Testis (tissue), 5 donors: Measurements from ENCODE around the gene YIPF1. TPM values are rescaled to one million over a fixed set of nuclear protein-coding genes. Genes with fewer than 3 reads are reported as not detected.

ENCODE experiments used
- DNase-seq: peaks from one replicate; pipeline ENCODE4 v3.0.0-alpha.2; 2019
- H3K27ac ChIP-seq, 2 donors: fragments of 200-600 bp; sonication (generic); one replicate each; pipeline ENCODE4 v1.5.1; 2019
- H3K27me3 ChIP-seq: fragments of 200-600 bp; sonication (generic); one replicate; pipeline ENCODE4 v1.5.1; 2019
- H3K36me3 ChIP-seq: fragments of 200-600 bp; sonication (generic); one replicate; pipeline ENCODE4 v1.5.1; 2017; ENCODE audit warnings: low read depth; ENCODE audit errors: missing control alignments
- H3K4me1 ChIP-seq: fragments of 200-600 bp; sonication (generic); one replicate; pipeline ENCODE4 v1.5.1; 2019
- H3K4me3 ChIP-seq, 2 donors: fragments of 200-600 bp; sonication (generic); one replicate each; pipeline ENCODE4 v1.5.1; 2017 to 2019
- H3K9me3 ChIP-seq: fragments of 200-600 bp; sonication (generic); one replicate; pipeline ENCODE4 v1.5.1; 2017
- CTCF ChIP-seq, 3 experiments: fragments of 450-650 bp in 2 of 3; fragments of 200-600 bp in 1 of 3; sonication (generic) in 1 of 3; IDR thresholded peaks; one replicate each; pipeline ENCODE4 v1.5.1; 2016 to 2019; ENCODE audit warnings: antibody characterized with exemption in 3 of 3, mild to moderate bottlenecking in 2 of 3, moderate library complexity in 1 of 3
- POLR2A ChIP-seq: fragments of 450-650 bp; IDR thresholded peaks from one replicate; pipeline ENCODE4 v1.6.1; 2017; ENCODE audit warnings: antibody characterized with exemption, mild to moderate bottlenecking, moderate library complexity
- WGBS, 2 donors: methylation state at CpG; one replicate each; pipeline ENCODE4 v1.1.5; 2018; 5-methylcytosine and 5-hydroxymethylcytosine counted together
- intact Hi-C: fragments of 100-400 bp; cut with DNase I; formaldehyde crosslinking; loops from one replicate; pipeline ENCODE4 v1.15.1; 2023; ENCODE audit warnings: low total_unique reads
- long read RNA-seq, 2 donors: transcript quantifications; one replicate each; lab custom pipeline, GENCODE V29; 2026
- polyA plus RNA-seq: library from polyadenylated mRNA; stranded (reverse); fragments of 350-450 nt; fragmentation: Illumina TruSeq; extraction: RNeasy Lipid Tissue Mini Kit (QIAGEN cat#74804); gene quantifications from one replicate; pipeline ENCODE4 v1.2.3, GENCODE V29; 2014; ENCODE audit warnings: low read depth, low replicate concordance; ENCODE audit not compliant: insufficient read depth
- total RNA-seq, 2 donors: library from RNA; depleted of rRNA; stranded (reverse); fragments of >200 nt; gene quantifications; one replicate each; pipeline ENCODE4 v1.2.3, GENCODE V29; 2016

YIPF1 gene
- total RNA-seq (10 to 100 TPM; 34.1 to 35.9 TPM), polyA plus RNA-seq (45.9 TPM)
- long read RNA-seq, donor 1, transcript YIPF1-203 (11 exons, 1,602 nt) = major isoform, 6 of 7 reads
- long read RNA-seq, donor 1, partial matches to known transcripts = 0 of 7 reads
- long read RNA-seq, donor 1, other reads (novel, unspliced or antisense) = 0 of 7 reads
- long read RNA-seq, donor 2, partial matches to known transcripts = 0 of 4 reads
- long read RNA-seq, donor 2, other reads (novel, unspliced or antisense) = 0 of 4 reads

DNA sequence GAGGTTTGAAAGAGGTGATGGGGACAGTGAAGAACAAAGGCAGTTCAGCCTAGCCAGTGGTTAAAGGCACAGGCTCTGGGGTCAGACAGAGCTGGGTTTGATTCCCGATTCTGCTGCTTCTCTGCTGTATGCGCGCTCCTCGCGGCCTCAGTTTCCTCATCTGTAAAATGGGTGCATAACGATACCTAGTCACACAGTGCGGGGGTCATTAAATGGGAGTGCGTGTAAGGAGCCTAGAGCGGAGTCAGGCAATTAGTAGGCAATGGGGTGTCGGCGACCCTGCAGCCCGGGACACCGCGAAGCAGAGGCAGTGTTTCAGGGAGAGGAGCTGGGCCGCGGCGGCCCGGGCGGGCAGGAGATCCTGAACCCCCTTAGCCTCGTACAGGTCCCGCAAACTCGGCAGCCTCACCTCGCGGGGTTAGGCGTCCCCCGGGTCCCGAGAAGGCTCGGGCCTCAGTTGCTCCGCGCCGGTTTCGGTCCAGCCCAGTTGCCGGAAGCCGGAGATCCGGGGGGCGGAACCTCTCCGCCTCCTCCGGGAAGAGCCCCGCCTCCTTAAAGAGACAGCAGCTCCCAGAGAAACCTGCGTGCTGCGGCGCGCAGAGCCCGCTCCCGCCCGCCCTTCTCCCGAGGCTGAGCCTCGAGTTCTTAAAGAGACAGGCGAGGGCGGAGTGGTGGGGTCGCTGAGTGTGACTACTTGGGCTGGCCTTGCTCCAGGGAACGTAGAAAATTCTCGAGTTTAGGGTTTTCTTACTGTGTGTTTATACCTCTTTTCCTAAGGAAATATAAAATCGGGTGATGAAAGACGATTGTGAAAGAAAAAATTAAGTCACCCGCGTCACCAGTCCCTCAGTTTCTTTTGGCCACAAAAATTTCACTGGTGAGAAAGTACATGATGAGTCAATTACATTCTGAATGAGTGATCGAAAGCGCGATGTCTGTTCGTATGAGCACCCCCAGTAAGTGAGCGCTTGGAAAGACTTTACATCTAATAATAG, at the start of gene YIPF1:
TSS of gene YIPF1 (minus strand) at position 494 of the 995 bp plus-strand sequence. CDS start 860 bp downstream, outside the sequence.
- 1 to 3% methylated on average over 29 to 62 of the region's 62 CpGs for WGBS, 2 donors
- TF ChIP-seq POLR2A = no peak
- no peak for TF ChIP-seq CTCF (IDR thresholded peaks at IDR 0.05)

GRCh38 chr1:53938136-53938830, 48.7 kb upstream of the YIPF1 start:
- H3K4me1 ChIP-seq = no peaks in the 10 kb centered on the region
- no peak for TF ChIP-seq POLR2A
- no peak for TF ChIP-seq CTCF (IDR thresholded peaks at IDR 0.05)
- intact Hi-C loops = no loop called here
- no peak overlapping the region for H3K4me3 ChIP-seq
- no peaks in the 10 kb centered on the region for H3K9me3 ChIP-seq
- H3K36me3 ChIP-seq = no peaks in the 10 kb centered on the region
- H3K27ac ChIP-seq = no peak overlapping the region
- 91 to 94% methylated on average over 4 of the region's 4 CpGs for WGBS, 2 donors
- no peak for DNase-seq
- H3K27me3 ChIP-seq = no peaks in the 10 kb centered on the region

More for the DNA sequence above, at the start of gene YIPF1:
- peak within 1 kb of the TSS; percentile 68 to 86 for H3K4me3 ChIP-seq
- intact Hi-C loops = no loop called here
- no peaks in the 10 kb centered on the region for H3K36me3 ChIP-seq
- peak; percentile 96 for DNase-seq
- no peaks in the 10 kb centered on the region for H3K27me3 ChIP-seq
- no peaks in the 10 kb centered on the region for H3K9me3 ChIP-seq
- H3K4me1 ChIP-seq = no peaks in the 10 kb centered on the region
- peak within 1 kb of the TSS in 1 of 2 donors; percentile 41 for H3K27ac ChIP-seq

DNA sequence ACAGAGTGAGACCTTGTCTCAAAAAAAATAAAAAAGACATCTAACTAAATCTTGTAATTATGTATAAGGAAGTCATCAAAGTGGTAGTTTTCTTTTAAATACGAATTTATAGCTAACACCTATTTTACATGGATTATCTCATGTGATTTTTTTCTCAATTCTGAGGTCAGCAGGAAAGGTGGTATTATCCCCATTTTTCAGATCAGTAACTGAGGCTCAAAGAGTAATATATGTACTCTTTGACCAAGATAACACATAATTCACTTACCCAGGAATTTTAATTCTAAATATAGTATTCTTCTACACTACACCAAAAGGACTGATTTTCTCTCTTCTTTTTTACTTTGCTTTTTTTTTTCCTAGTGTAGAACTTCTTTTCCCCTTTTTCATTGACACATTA, 46.8 kb upstream of the YIPF1 start:
- no peak for DNase-seq
- TF ChIP-seq CTCF (IDR thresholded peaks at IDR 0.05) (no peak), POLR2A (no peak)
- Histone ChIP-seq H3K9me3 (no peaks in the 10 kb centered on the region), H3K4me3 (no peak overlapping the region), H3K27me3 (no peaks in the 10 kb centered on the region), H3K36me3 (no peaks in the 10 kb centered on the region), H3K27ac (no peak overlapping the region), H3K4me1 (no peaks in the 10 kb centered on the region)
- intact Hi-C loops = no loop called here
- WGBS, 2 donors = 77 to 95% methylated on average over 1 of the region's 1 CpG

- H3K27me3 ChIP-seq = no peaks in the 10 kb centered on the region
- WGBS, 2 donors = 95% methylated on average over 1 of the region's 1 CpG
- H3K36me3 ChIP-seq = no peaks in the 10 kb centered on the region
- no peak for DNase-seq
- intact Hi-C loops = no loop called here
- no peaks in the 10 kb centered on the region for H3K4me1 ChIP-seq
- no peaks in the 10 kb centered on the region for H3K9me3 ChIP-seq
- H3K4me3 ChIP-seq = no peak overlapping the region
- no peak overlapping the region for H3K27ac ChIP-seq
- TF ChIP-seq CTCF (IDR thresholded peaks at IDR 0.05) = no peak
- TF ChIP-seq POLR2A = no peak
Measured at GRCh38 chr1:53934170-53934765, 44.7 kb upstream of the YIPF1 start.
